Neuron (in vitro differentiated cells): ENCODE data around the gene FANK1.

Experiments used
- H2AFZ ChIP-seq: one replicate; pipeline ENCODE4 v1.6.1; 2013; ENCODE audit warnings: low read depth, mild to moderate bottlenecking, inconsistent platforms, low read length, moderate library complexity
- H3K27me3 ChIP-seq: one replicate; pipeline ENCODE4 v1.6.1; 2013; ENCODE audit warnings: low read length; ENCODE audit not compliant: insufficient read depth
- H3K36me3 ChIP-seq: one replicate; pipeline ENCODE4 v1.6.1; 2013; ENCODE audit warnings: low read length; ENCODE audit not compliant: insufficient read depth
- H3K4me1 ChIP-seq: one replicate; pipeline ENCODE4 v1.6.1; 2013; ENCODE audit warnings: low read length; ENCODE audit not compliant: insufficient read depth
- H3K4me3 ChIP-seq: 2 replicates; pipeline ENCODE4 v1.5.1; 2013; ENCODE audit warnings: mild to moderate bottlenecking, low read length, moderate library complexity
- H3K9me3 ChIP-seq: one replicate; pipeline ENCODE4 v1.6.1; 2013; ENCODE audit warnings: low read length

Gene FANK1

DNA sequence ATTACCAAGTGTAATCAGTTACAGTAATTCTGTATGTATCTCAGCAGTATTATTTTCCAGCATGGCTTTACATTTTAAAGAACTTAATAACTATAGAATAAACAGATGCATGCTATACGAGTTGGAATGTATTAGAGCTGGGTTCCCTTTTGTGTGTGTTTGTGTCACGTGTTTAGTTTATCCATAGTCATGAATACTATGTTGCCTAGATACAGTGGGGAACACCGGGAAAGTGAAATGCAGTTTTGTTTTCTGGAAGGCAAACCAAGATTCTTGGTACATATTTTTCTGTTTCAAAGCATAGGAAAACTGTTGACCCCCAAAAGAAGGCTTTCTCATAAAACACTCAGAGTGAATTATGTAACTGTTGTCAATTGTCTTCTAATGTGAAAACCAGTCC is 119.0 kb downstream of the FANK1 start:
- peaks cover 32% of the 10 kb centered on the region for H3K4me1 ChIP-seq
- no peaks in the 10 kb centered on the region for H3K36me3 ChIP-seq
- H3K27me3 ChIP-seq, result no peaks in the 10 kb centered on the region
- peak overlapping the region; percentile 83 for H2AFZ ChIP-seq
- H3K4me3 ChIP-seq, result peak overlapping the region; percentile 14
- H3K9me3 ChIP-seq, result peaks cover 6% of the 10 kb centered on the region

GRCh38 chr10:126016156-126016805 is 119.9 kb downstream of the FANK1 start:
- Histone ChIP-seq H3K27me3 (no peaks in the 10 kb centered on the region), H2AFZ (no peak overlapping the region), H3K4me3 (no peak overlapping the region), H3K4me1 (peaks cover 32% of the 10 kb centered on the region), H3K9me3 (peaks cover 3% of the 10 kb centered on the region), H3K36me3 (no peaks in the 10 kb centered on the region)

DNA sequence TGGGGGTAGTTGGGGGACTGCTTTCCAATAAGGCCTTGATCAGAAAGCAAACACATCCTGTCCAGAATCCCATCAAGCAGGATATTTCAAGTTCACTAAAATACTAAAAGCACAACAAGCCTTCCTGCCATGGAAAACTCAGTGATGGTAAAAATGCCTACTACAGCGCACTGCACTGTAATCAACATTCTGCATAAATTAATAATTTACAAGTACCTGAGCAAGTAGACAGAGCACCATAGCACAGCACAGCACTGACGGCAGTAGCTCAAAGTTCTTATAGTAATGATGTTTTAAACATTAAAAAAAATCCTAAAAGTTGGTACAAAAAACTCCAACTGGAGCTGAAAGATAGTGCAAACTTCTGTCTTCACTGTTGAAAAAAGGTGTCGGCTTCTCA is 120.5 kb downstream of the FANK1 start:
- no peak overlapping the region for H2AFZ ChIP-seq
- H3K9me3 ChIP-seq, result peaks cover 3% of the 10 kb centered on the region
- peaks cover 32% of the 10 kb centered on the region for H3K4me1 ChIP-seq
- H3K4me3 ChIP-seq, result no peak overlapping the region
- H3K36me3 ChIP-seq, result no peaks in the 10 kb centered on the region
- no peaks in the 10 kb centered on the region for H3K27me3 ChIP-seq

GRCh38 chr10:126017961-126018560 is 121.7 kb downstream of the FANK1 start:
- Histone ChIP-seq H3K36me3 (no peaks in the 10 kb centered on the region), H3K9me3 (peaks cover 3% of the 10 kb centered on the region), H3K4me1 (peaks cover 35% of the 10 kb centered on the region), H2AFZ (no peak overlapping the region), H3K27me3 (no peaks in the 10 kb centered on the region), H3K4me3 (no peak overlapping the region)

DNA sequence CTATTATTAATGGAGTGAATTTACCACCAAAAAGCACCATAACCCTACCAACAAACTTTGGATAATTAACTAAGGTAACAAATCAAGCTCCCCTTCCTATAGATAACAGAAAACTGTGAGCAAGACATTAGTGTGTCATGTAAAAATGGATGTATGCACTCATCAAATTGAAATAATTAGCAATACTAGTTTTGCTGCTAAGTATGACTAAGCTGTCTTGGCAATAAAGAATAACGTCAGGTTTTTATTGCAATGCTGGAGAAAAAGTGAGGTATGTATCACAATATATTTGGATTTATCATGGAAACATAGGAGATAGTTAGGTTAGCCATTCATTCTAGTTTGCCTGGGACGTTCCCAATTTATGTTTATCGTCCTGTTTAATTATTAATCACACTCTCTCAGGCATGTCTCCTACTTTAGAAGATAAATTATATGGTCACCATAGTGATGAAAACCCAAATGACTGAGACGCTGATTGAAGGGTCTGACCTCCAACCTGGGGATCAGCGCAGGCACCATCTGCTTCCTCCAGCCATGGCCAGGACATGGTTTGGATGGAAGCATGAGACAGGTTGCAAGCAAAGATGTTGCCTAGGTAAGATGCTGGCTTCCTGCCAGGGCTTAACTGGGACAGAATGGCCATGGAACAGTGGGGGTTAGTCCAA is 125.6 kb downstream of the FANK1 start:
- H3K4me1 ChIP-seq, result peaks cover 4% of the 10 kb centered on the region
- no peaks in the 10 kb centered on the region for H3K27me3 ChIP-seq
- H2AFZ ChIP-seq, result no peak overlapping the region
- no peaks in the 10 kb centered on the region for H3K36me3 ChIP-seq
- H3K4me3 ChIP-seq, result no peak overlapping the region
- H3K9me3 ChIP-seq, result peaks cover 5% of the 10 kb centered on the region

GRCh38 chr10:126022841-126023240 is 126.5 kb downstream of the FANK1 start:
- no peaks in the 10 kb centered on the region for H3K36me3 ChIP-seq
- peaks cover 5% of the 10 kb centered on the region for H3K9me3 ChIP-seq

GRCh38 chr10:126027692-126028091 is 131.3 kb downstream of the FANK1 start:
- H3K4me1 ChIP-seq, result no peaks in the 10 kb centered on the region
- no peak overlapping the region for H3K4me3 ChIP-seq
- H2AFZ ChIP-seq, result no peak overlapping the region
- H3K27me3 ChIP-seq, result no peaks in the 10 kb centered on the region
- H3K9me3 ChIP-seq, result peaks cover 2% of the 10 kb centered on the region
- no peaks in the 10 kb centered on the region for H3K36me3 ChIP-seq

More at GRCh38 chr10:126022841-126023240, 126.5 kb downstream of the FANK1 start:
- peaks cover 4% of the 10 kb centered on the region for H3K4me1 ChIP-seq
- H2AFZ ChIP-seq, result no peak overlapping the region
- H3K27me3 ChIP-seq, result no peaks in the 10 kb centered on the region
- no peak overlapping the region for H3K4me3 ChIP-seq

- Histone ChIP-seq H3K36me3 (no peaks in the 10 kb centered on the region), H3K4me1 (no peaks in the 10 kb centered on the region), H3K9me3 (peaks cover 5% of the 10 kb centered on the region), H2AFZ (no peak overlapping the region), H3K27me3 (no peaks in the 10 kb centered on the region), H3K4me3 (no peak overlapping the region)
Measured at GRCh38 chr10:126029999-126030398, 133.6 kb downstream of the FANK1 start.

DNA sequence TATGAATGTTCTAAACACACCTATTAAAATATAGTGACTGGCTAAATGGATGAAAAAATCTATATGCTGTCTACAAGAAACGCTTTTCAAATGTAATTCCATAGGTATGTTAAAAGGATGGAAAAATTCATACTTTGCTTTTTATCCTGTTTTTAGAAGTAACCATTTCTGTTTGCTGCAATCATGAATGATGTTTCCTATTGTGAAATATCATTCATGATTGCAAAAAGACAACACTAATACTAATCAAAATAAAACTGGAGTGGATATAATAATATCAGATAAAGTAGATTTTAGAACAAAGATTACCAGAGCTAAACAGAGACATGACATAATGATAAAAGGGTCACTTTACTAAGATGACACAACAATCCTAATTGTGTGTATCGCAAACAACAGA is 138.2 kb downstream of the FANK1 start:
- Histone ChIP-seq H2AFZ (no peak overlapping the region), H3K36me3 (no peaks in the 10 kb centered on the region), H3K4me3 (no peak overlapping the region), H3K27me3 (no peaks in the 10 kb centered on the region), H3K9me3 (peaks cover 3% of the 10 kb centered on the region), H3K4me1 (no peaks in the 10 kb centered on the region)

DNA sequence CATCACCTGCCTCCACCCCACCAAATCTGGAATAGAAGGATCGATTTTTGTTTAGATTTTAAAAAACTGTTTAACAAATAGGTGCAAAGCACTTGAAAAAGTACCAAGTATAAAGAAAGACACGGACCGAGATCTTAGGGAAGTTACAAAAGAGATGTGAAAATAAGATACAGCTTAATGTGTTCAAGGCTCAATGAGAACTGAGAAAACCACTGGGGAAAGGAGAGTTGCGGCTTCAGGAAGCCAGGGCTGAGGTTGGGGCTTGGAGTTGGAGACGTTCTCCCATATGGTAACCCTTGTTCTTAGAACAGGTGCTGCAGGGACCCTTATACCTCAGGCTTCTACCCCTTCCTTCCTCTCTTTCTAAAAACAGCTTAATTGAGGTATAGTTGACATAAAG is 140.2 kb downstream of the FANK1 start:
- no peak overlapping the region for H2AFZ ChIP-seq
- no peak overlapping the region for H3K4me3 ChIP-seq
- H3K9me3 ChIP-seq, result peaks cover 3% of the 10 kb centered on the region
- no peaks in the 10 kb centered on the region for H3K27me3 ChIP-seq
- peaks cover 7% of the 10 kb centered on the region for H3K4me1 ChIP-seq
- H3K36me3 ChIP-seq, result no peaks in the 10 kb centered on the region

- no peak overlapping the region for H3K4me3 ChIP-seq
- H3K9me3 ChIP-seq, result peaks cover 3% of the 10 kb centered on the region
- peaks cover 20% of the 10 kb centered on the region for H3K4me1 ChIP-seq
- no peaks in the 10 kb centered on the region for H3K27me3 ChIP-seq
- no peak overlapping the region for H2AFZ ChIP-seq
- no peaks in the 10 kb centered on the region for H3K36me3 ChIP-seq
Measured at GRCh38 chr10:126037946-126038345, 141.6 kb downstream of the FANK1 start.

DNA sequence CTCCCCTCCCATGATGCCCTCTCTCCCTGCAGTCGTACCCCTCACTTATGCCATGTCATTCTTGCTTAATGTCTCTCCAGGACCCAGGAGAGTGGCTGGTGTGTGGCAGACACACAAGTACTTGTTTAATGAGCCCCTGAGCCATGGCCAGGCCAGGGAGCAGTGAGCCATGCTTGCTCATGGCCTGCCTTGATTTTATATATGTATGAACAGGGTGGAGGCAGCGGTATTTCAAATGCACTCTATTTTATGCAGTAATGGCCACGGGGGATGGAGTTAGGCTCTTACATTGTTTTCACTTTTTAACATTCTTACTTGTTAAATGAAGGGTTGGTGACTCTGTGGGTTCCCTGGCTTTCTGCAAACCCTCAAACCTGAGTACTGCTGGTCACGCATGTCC is 144.8 kb downstream of the FANK1 start:
- Histone ChIP-seq H3K4me3 (no peak overlapping the region), H3K4me1 (peaks cover 20% of the 10 kb centered on the region), H3K36me3 (no peaks in the 10 kb centered on the region), H3K27me3 (no peaks in the 10 kb centered on the region), H3K9me3 (no peaks in the 10 kb centered on the region), H2AFZ (no peak overlapping the region)

- Histone ChIP-seq H3K27me3 (no peaks in the 10 kb centered on the region), H3K36me3 (no peaks in the 10 kb centered on the region), H3K9me3 (no peaks in the 10 kb centered on the region), H3K4me3 (no peak overlapping the region), H3K4me1 (peaks cover 20% of the 10 kb centered on the region), H2AFZ (no peak overlapping the region)
Measured at GRCh38 chr10:126041804-126042231, 145.5 kb downstream of the FANK1 start.
